Cardiac muscle cell (in vitro differentiated cells and primary cell): ENCODE measurements around the gene HLA-DPA1. TPM values are rescaled to one million over a fixed set of nuclear protein-coding genes. Genes with fewer than 3 reads are reported as not detected.
A peak's percentile ranks its signal among the peaks of the same experiment; 100 is the strongest.
"Not testable (repeated sequence)": the region's sequence is repeated elsewhere in the genome, so short reads cannot be mapped to it uniquely, and the experiment has no call there.

Experiments
- DNase-seq, 2 donors: peaks; one replicate each; pipeline versions ENCODE4 v3.0.0 to v3.0.0-alpha.2; 2010 to 2017; ENCODE audit warnings: low read depth in 1 of 2, low spot score in 1 of 2
- H3K27ac ChIP-seq: fragments of 200-600 bp; sonication (generic); 2 replicates; pipeline ENCODE4 v1.5.1; 2016
- H3K27me3 ChIP-seq: fragments of 200-600 bp; sonication (generic); 2 replicates; pipeline ENCODE4 v1.6.0; 2016; ENCODE audit warnings: control low read depth
- H3K36me3 ChIP-seq: fragments of 200-600 bp; sonication (generic); 2 replicates; pipeline ENCODE4 v1.5.1; 2016; ENCODE audit warnings: control low read depth
- H3K4me1 ChIP-seq: fragments of 200-600 bp; sonication (generic); 2 replicates; pipeline ENCODE4 v1.8.1; 2017; ENCODE audit warnings: low read depth, mild to moderate bottlenecking, mixed run types
- H3K4me3 ChIP-seq: fragments of 200-600 bp; sonication (generic); 2 replicates; pipeline ENCODE4 v1.5.1; 2016; ENCODE audit warnings: mild to moderate bottlenecking
- H3K9me3 ChIP-seq: fragments of 200-600 bp; sonication (generic); 2 replicates; pipeline ENCODE4 v1.5.1; 2017; ENCODE audit warnings: low read depth, mild to moderate bottlenecking, control low read depth
- polyA plus RNA-seq: library from polyadenylated mRNA; unstranded; fragments of >200 nt; fragmentation: Nextera tagmentation; extraction: Ambion mirVana; gene quantifications from 2 replicates; pipeline ENCODE4 v1.2.1, GENCODE V29; 2016
- total RNA-seq: library from RNA; depleted of rRNA; stranded (reverse); fragments of >200 nt; gene quantifications from 2 replicates; pipeline ENCODE4 v1.2.3, GENCODE V29; 2016
- TF ChIP-seq, protein P1 (sequence below): IDR thresholded peaks from 2 replicates; pipeline ENCODE4 v1.5.1; 2012; ENCODE audit warnings: low read depth, mild to moderate bottlenecking, low read length

Gene HLA-DPA1
- total and polyA plus RNA-seq, 2 experiments from 2014 or later = 0.21 to 1.9 TPM

DNA sequence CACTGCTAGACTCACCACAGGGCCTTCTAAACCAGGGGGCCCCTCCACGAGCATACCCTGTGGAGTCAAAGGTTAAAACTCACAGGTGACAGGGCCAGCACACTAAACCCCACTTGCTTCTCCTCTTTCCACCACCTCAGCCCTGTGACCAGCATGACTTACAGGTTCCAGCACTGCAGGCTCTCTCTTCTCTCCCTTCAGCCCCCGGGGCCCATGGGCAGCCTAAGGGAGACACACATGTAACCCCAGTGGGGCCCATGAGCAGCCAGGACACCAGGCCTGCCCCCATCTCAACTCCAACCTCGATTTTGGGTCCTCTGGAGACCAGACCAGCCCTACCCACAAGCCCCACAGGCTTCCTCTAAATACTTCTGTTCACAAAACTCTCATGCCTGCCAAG is 30.3 kb upstream of the HLA-DPA1 start:
- Histone ChIP-seq H3K4me1 (no peaks in the 10 kb centered on the region), H3K27me3 (peaks cover 18% of the 10 kb centered on the region), H3K9me3 (no peaks in the 10 kb centered on the region), H3K4me3 (no peak overlapping the region), H3K36me3 (no peaks in the 10 kb centered on the region), H3K27ac (no peak overlapping the region)
- no peak for DNase-seq
- TF ChIP-seq, protein P1, sequence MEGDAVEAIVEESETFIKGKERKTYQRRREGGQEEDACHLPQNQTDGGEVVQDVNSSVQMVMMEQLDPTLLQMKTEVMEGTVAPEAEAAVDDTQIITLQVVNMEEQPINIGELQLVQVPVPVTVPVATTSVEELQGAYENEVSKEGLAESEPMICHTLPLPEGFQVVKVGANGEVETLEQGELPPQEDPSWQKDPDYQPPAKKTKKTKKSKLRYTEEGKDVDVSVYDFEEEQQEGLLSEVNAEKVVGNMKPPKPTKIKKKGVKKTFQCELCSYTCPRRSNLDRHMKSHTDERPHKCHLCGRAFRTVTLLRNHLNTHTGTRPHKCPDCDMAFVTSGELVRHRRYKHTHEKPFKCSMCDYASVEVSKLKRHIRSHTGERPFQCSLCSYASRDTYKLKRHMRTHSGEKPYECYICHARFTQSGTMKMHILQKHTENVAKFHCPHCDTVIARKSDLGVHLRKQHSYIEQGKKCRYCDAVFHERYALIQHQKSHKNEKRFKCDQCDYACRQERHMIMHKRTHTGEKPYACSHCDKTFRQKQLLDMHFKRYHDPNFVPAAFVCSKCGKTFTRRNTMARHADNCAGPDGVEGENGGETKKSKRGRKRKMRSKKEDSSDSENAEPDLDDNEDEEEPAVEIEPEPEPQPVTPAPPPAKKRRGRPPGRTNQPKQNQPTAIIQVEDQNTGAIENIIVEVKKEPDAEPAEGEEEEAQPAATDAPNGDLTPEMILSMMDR = no peak

- H3K4me1 ChIP-seq, DNase-seq, H3K36me3 ChIP-seq, H3K27me3 ChIP-seq, H3K27ac ChIP-seq, H3K9me3 ChIP-seq, H3K4me3 ChIP-seq: not testable (repeated sequence)
These were observed 27.8 kb upstream of the HLA-DPA1 start for GRCh38 chr6:33101121-33101737.

DNA sequence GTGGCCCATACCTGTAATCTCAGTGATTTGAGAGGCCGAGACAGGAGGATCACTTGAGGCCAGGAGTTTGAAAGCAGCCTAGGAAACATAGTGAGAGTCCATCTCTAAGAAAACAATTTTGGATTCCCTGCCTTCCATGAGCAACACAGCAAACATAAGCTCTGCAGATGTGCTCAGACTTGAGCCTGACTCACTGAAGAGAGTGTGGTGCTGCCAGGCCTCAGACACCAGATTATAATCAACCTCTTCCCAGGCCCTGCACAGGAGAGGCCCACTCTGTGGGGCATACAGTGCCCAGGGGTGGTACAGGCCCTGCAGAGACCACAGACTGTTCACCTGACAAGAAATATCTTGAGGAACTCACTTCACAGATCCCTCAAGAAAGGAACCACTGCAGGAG is 22.2 kb upstream of the HLA-DPA1 start:
- Histone ChIP-seq H3K9me3 (no peaks in the 10 kb centered on the region), H3K27me3 (no peaks in the 10 kb centered on the region), H3K36me3 (no peaks in the 10 kb centered on the region), H3K27ac (no peak overlapping the region), H3K4me1 (no peaks in the 10 kb centered on the region), H3K4me3 (no peak overlapping the region)
- TF ChIP-seq, protein P1 = no peak
- no peak for DNase-seq

- H3K9me3 ChIP-seq = no peaks in the 10 kb centered on the region
- H3K27ac ChIP-seq = no peak overlapping the region
- TF ChIP-seq, protein P1 = no peak
These were observed 20.4 kb upstream of the HLA-DPA1 start for GRCh38 chr6:33093855-33094254.

DNA sequence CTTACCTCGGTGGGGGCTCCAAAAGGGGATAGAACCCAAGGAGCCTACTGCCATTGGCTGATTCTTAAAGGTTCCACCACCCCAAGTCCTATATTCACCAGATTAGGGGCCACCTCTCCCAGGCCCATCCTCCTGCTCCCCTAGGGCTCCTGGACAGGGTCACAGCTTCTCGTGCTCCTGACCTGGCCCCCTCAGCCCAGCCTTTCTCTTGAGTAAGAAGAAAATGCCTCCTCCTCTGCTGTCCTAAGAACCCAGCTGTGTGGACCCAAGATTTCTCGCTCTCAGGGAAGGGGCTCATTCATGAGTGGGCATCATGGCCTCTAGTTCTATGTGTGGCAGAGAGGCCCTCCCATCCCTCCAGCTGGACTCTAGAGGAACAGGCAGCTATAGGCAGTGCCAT is 18.9 kb upstream of the HLA-DPA1 start:
- Histone ChIP-seq H3K4me3 (no peak overlapping the region), H3K4me1 (no peaks in the 10 kb centered on the region), H3K36me3 (no peaks in the 10 kb centered on the region), H3K9me3 (no peaks in the 10 kb centered on the region), H3K27me3 (no peaks in the 10 kb centered on the region), H3K27ac (no peak overlapping the region)
- TF ChIP-seq, protein P1 = no peak
- DNase-seq = no peak

More at GRCh38 chr6:33093855-33094254, 20.4 kb upstream of the HLA-DPA1 start:
- no peak for DNase-seq
- Histone ChIP-seq H3K36me3 (no peaks in the 10 kb centered on the region), H3K4me1 (no peaks in the 10 kb centered on the region), H3K4me3 (no peak overlapping the region), H3K27me3 (no peaks in the 10 kb centered on the region)

GRCh38 chr6:33091957-33092356 is 18.5 kb upstream of the HLA-DPA1 start:
- Histone ChIP-seq H3K27me3 (no peaks in the 10 kb centered on the region), H3K4me1 (no peaks in the 10 kb centered on the region), H3K4me3 (no peak overlapping the region), H3K9me3 (no peaks in the 10 kb centered on the region), H3K27ac (no peak overlapping the region), H3K36me3 (no peaks in the 10 kb centered on the region)
- TF ChIP-seq, protein P1 = peak; percentile 49
- peak; percentile 16 to 47 for DNase-seq
